NT2/D1 (cell line): ENCODE results near the gene PPP3CA.

Experiments used
- DNase-seq: peaks from one replicate; pipeline ENCODE4 v3.0.0-alpha.2; 2011; ENCODE audit warnings: low read depth, low spot score
- H3K27me3 ChIP-seq: 2 replicates; pipeline ENCODE4 v1.6.0; 2011; ENCODE audit warnings: mild to moderate bottlenecking; ENCODE audit not compliant: insufficient read length, insufficient read depth
- H3K36me3 ChIP-seq: 2 replicates; pipeline ENCODE4 v1.6.1; 2011; ENCODE audit warnings: mild to moderate bottlenecking, low read length, mixed read lengths; ENCODE audit not compliant: insufficient read depth, insufficient read length
- H3K4me1 ChIP-seq: 2 replicates; pipeline ENCODE4 v1.5.1; 2011; ENCODE audit not compliant: insufficient read depth, insufficient read length
- H3K4me3 ChIP-seq: 2 replicates; pipeline ENCODE4 v1.5.1; 2011; ENCODE audit warnings: low read depth; ENCODE audit not compliant: insufficient read length
- H3K9ac ChIP-seq: 2 replicates; pipeline ENCODE4 v1.6.0; 2011; ENCODE audit warnings: low read depth; ENCODE audit not compliant: insufficient read length
- H3K9me3 ChIP-seq: 2 replicates; pipeline ENCODE4 v1.5.1; 2011; ENCODE audit warnings: mild to moderate bottlenecking, low read length; ENCODE audit not compliant: insufficient read depth
- SUZ12 ChIP-seq: IDR thresholded peaks from 2 replicates; pipeline ENCODE4 v1.6.1; 2011; ENCODE audit not compliant: insufficient read length, insufficient read depth; ENCODE audit errors: extremely low read depth
- YY1 ChIP-seq: IDR thresholded peaks from 2 replicates; pipeline ENCODE4 v1.6.1; 2011; ENCODE audit not compliant: insufficient read length, insufficient read depth
- ZNF274 ChIP-seq: IDR thresholded peaks from 2 replicates; pipeline ENCODE4 v1.6.1; 2011; ENCODE audit warnings: mild to moderate bottlenecking, low read depth, low read length

The PPP3CA gene

GRCh38 chr4:101169044-101170014 lies 178.0 kb downstream of the PPP3CA start:
- peak; percentile 44 for DNase-seq
- H3K36me3 ChIP-seq, result no peaks in the 10 kb centered on the region
- H3K27me3 ChIP-seq, result no peaks in the 10 kb centered on the region
- no peak for TF ChIP-seq ZNF274
- no peak for TF ChIP-seq SUZ12
- TF ChIP-seq YY1, result no peak
- H3K9me3 ChIP-seq, result no peaks in the 10 kb centered on the region
- no peaks in the 10 kb centered on the region for H3K4me1 ChIP-seq
- H3K4me3 ChIP-seq, result no peak overlapping the region
- H3K9ac ChIP-seq, result no peak overlapping the region

- no peak overlapping the region for H3K4me3 ChIP-seq
- no peaks in the 10 kb centered on the region for H3K4me1 ChIP-seq
- no peaks in the 10 kb centered on the region for H3K36me3 ChIP-seq
- no peaks in the 10 kb centered on the region for H3K9me3 ChIP-seq
- DNase-seq, result no peak
- no peak for TF ChIP-seq YY1
- no peak for TF ChIP-seq ZNF274
- no peak for TF ChIP-seq SUZ12
- no peaks in the 10 kb centered on the region for H3K27me3 ChIP-seq
- no peak overlapping the region for H3K9ac ChIP-seq
These were observed 183.4 kb downstream of the PPP3CA start for GRCh38 chr4:101163936-101164335.

- Histone ChIP-seq H3K36me3 (no peaks in the 10 kb centered on the region), H3K9me3 (no peaks in the 10 kb centered on the region), H3K27me3 (no peaks in the 10 kb centered on the region), H3K9ac (no peak overlapping the region), H3K4me1 (no peaks in the 10 kb centered on the region), H3K4me3 (no peak overlapping the region)
- no peak for TF ChIP-seq SUZ12
- TF ChIP-seq YY1, result no peak
- TF ChIP-seq ZNF274, result no peak
- DNase-seq, result no peak
These were observed 184.3 kb downstream of the PPP3CA start for GRCh38 chr4:101162990-101163380.

GRCh38 chr4:101160792-101161592 lies 186.3 kb downstream of the PPP3CA start:
- no peaks in the 10 kb centered on the region for H3K36me3 ChIP-seq
- H3K4me3 ChIP-seq, result no peak overlapping the region
- no peak overlapping the region for H3K9ac ChIP-seq
- no peak for DNase-seq
- no peaks in the 10 kb centered on the region for H3K9me3 ChIP-seq
- no peaks in the 10 kb centered on the region for H3K27me3 ChIP-seq
- no peaks in the 10 kb centered on the region for H3K4me1 ChIP-seq
- no peak for TF ChIP-seq ZNF274
- TF ChIP-seq SUZ12, result no peak
- TF ChIP-seq YY1, result no peak

GRCh38 chr4:101158507-101158906 lies 188.8 kb downstream of the PPP3CA start:
- no peak overlapping the region for H3K4me3 ChIP-seq
- no peak overlapping the region for H3K9ac ChIP-seq
- no peaks in the 10 kb centered on the region for H3K9me3 ChIP-seq
- no peak for TF ChIP-seq SUZ12
- TF ChIP-seq ZNF274, result no peak
- TF ChIP-seq YY1, result no peak
- no peaks in the 10 kb centered on the region for H3K4me1 ChIP-seq
- no peak for DNase-seq
- no peaks in the 10 kb centered on the region for H3K36me3 ChIP-seq
- H3K27me3 ChIP-seq, result no peaks in the 10 kb centered on the region

GRCh38 chr4:101158134-101158482 lies 189.2 kb downstream of the PPP3CA start:
- H3K9ac ChIP-seq, result no peak overlapping the region
- H3K9me3 ChIP-seq, result no peaks in the 10 kb centered on the region
- TF ChIP-seq ZNF274 (no peak), SUZ12 (no peak), YY1 (no peak)
- H3K4me3 ChIP-seq, result no peak overlapping the region
- no peaks in the 10 kb centered on the region for H3K36me3 ChIP-seq
- H3K27me3 ChIP-seq, result no peaks in the 10 kb centered on the region
- no peak for DNase-seq
- no peaks in the 10 kb centered on the region for H3K4me1 ChIP-seq
